B cell (primary cell): ENCODE measurements around the gene AP2M1.

Source experiments
- CTCF ChIP-seq: fragments of 200-600 bp; IDR thresholded peaks from one replicate; pipeline ENCODE4 v1.8.0; 2022; ENCODE audit warnings: antibody characterized with exemption, mild to moderate bottlenecking
- EZH2 ChIP-seq: IDR thresholded peaks from 2 replicates; pipeline ENCODE4 v1.6.1; 2012; ENCODE audit warnings: borderline replicate concordance, low read depth, mild to moderate bottlenecking, moderate library complexity, low read length; ENCODE audit not compliant: insufficient read depth, poor library complexity, severe bottlenecking

- TF ChIP-seq CTCF: no peak
- TF ChIP-seq EZH2: no peak
These were observed 16.3 kb upstream of the AP2M1 start for GRCh38 chr3:184158404-184158803.
